ENCODE data around the gene PTK7.

Gene PTK7

DNA sequence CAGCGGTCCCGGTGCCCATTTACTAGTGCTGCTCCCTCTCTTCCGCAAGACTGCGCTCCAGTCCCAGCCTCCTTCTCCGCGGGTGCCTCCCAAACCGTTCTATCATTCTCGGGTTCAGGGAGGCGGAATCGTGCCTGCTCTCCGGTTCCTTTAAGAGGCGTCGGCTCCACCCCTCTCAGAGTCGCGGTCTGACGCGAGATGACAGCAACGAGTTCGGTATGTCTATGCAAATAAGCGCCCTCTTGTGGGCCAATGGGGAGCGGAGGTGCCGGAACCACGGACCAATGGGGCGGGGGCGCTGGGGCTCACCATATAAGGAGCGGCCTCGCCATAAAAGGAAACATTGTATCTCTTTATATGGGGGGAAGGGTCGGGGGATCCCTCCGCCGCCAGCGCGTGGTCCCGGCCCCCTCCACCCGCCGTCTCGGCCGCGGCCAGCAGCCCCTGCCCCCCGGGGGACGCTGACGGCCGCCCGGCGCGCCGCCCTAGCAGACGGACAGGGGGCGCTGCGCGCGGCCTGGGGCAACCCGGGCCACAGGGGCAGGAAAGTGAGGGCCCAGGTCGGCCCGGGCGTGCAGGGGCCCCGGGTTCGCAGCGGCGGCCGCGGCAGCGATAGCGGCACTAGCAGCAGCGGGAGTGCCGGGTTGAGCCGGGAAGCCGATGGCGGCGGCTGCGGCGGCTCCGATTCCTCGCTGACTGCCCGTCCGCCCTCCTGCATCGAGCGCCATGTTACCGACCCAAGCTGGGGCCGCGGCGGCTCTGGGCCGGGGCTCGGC lies 95.0 kb downstream of the PTK7 start, which contains the start of gene SRF:
TSS of gene SRF (plus strand) at position 339 of the 776 bp plus-strand sequence. CDS start at position 727, 388 bp downstream.
- DNase-seq: peak; percentile 100
- in situ Hi-C loops (cut with MboI; ENCODE audit: low pct_unique_long_range_greater_than_20kb, low sequenced_read_pairs): no loop called here

DNA sequence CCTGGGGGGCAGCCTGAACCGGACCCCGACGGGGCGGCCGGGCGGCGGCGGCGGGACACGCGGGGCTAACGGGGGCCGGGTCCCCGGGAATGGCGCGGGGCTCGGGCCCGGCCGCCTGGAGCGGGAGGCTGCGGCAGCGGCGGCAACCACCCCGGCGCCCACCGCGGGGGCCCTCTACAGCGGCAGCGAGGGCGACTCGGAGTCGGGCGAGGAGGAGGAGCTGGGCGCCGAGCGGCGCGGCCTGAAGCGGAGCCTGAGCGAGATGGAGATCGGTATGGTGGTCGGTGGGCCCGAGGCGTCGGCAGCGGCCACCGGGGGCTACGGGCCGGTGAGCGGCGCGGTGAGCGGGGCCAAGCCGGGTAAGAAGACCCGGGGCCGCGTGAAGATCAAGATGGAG lies 95.6 kb downstream of the PTK7 start:
- in situ Hi-C loops (cut with MboI; ENCODE audit: low pct_unique_long_range_greater_than_20kb, low sequenced_read_pairs): no loop called here
- peak; percentile 37 for DNase-seq

DNA sequence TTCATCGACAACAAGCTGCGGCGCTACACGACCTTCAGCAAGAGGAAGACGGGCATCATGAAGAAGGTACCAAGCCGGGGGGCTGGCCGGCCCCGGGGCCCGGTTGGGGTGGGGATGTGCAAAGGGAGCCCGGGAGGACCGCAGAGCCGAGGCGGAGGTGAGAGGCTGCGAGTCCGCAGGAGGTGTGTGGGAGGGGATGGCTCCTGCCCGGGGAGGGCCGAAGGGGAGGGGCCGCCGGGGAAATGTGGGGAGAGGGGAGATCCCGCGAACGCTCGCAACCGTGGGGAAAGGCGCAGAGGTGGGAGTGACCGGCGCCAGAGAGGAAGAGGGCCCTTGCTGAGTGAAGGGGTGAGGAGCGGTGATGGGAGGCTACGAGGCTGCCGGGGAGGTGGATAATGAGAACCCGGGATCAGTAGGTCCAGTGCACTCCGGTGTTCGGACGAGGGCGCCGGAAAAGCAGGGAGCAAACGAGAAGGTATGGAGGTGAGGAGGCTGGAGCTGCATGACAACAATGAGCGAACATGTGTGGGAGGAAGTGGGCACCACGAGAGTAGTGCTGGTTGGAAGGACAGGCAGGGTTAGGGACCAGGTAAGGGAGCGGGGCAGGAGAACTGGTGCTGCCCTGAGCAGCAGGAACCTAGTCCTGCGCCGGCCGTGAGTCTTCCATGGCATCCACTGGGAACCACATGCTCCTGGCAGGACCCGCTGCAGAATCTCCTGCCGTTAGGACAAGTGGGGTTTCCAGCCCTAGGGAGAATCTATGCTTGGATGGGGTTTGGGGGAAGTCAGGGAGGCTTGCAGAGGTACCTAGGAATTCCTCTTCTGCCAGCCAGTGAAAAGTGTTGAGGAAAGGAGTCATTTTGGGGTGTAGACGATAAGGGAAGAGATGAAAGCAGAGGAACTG lies 96.2 kb downstream of the PTK7 start:
- in situ Hi-C loops (cut with MboI; ENCODE audit: low pct_unique_long_range_greater_than_20kb, low sequenced_read_pairs): no loop called here
- DNase-seq: peak; percentile 36

- in situ Hi-C loops (cut with MboI; ENCODE audit: low pct_unique_long_range_greater_than_20kb, low sequenced_read_pairs): no loop called here
- DNase-seq: no peak
Observed at GRCh38 chr6:43173591-43174262, 97.6 kb downstream of the PTK7 start.

DNA sequence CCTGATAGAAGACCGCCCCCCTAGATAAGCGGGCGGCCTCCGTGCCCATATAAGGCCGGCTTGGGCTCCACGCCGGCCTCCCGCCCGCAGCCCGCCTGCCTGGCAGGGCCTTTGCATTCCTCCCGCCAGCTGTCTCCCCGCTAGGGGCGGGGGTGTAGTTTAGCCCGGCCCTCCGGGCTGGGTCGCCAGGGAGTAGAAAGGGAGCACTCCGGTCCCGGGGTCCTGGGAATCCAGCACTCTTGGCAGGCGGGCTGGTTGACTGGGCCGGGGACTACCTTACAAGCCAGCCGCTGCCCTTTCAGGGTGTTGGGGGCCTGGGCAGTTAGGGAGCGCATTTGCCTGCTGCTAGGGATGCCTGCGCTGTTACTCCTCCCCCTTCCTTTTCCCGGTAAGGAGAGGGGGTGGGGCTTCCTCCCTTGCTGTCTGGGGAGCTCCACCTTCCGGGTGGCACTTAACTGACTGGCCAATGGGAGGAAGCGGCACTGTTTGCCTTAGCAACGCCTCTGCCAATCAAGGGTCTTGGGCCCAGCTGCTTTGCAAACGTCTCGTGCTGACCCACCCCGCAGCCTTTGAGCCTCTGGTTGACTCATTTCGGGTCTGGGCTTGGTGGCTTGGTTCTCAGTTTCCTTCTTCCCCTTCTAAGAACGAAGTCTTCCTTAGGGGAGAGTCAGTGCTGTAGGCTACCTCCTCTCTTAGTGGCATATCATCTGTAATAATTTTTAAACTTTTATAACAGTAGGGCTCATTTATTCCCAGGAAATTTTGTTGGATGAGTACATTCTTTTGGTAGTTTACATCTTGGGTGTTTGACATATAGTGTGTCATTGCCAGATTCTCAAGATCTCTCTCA lies 98.4 kb downstream of the PTK7 start:
- DNase-seq: peak; percentile 99
- in situ Hi-C loops (cut with MboI; ENCODE audit: low pct_unique_long_range_greater_than_20kb, low sequenced_read_pairs): no loop called here

DNA sequence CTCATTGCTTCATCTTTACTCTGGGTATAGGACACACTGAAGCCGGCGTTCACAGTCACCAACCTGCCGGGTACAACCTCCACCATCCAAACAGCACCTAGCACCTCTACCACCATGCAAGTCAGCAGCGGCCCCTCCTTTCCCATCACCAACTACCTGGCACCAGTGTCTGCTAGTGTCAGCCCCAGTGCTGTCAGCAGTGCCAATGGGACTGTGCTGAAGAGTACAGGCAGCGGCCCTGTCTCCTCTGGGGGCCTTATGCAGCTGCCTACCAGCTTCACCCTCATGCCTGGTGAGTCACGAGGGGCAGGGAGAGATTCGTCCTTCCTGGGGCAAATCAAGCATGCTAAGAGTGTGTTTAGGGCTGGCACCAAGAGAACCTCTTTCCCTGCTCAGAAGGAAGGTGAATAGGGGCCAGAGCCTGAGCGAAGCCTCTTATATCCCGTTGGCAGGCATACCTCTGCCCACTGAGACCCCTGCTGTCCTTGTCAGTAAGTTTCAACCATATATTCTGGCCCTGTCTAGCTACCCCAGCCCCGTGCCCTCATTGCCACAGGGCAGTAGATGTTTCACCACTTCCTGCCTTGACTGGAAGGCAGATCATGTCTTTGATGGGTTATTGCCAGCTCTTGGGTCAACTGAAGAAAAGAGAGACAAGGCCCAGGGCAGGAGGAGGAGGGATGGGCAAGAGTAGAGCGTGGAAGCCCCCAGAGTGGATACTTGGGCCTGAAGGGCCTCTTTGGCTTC lies 99.7 kb downstream of the PTK7 start:
- in situ Hi-C loops (cut with MboI; ENCODE audit: low pct_unique_long_range_greater_than_20kb, low sequenced_read_pairs): no loop called here

GRCh38 chr6:43176423-43176786 lies 100.3 kb downstream of the PTK7 start:
- no peak for DNase-seq
- in situ Hi-C loops (cut with MboI; ENCODE audit: low pct_unique_long_range_greater_than_20kb, low sequenced_read_pairs): no loop called here

More for the DNA sequence above, 99.7 kb downstream of the PTK7 start:
- DNase-seq: no peak

DNA sequence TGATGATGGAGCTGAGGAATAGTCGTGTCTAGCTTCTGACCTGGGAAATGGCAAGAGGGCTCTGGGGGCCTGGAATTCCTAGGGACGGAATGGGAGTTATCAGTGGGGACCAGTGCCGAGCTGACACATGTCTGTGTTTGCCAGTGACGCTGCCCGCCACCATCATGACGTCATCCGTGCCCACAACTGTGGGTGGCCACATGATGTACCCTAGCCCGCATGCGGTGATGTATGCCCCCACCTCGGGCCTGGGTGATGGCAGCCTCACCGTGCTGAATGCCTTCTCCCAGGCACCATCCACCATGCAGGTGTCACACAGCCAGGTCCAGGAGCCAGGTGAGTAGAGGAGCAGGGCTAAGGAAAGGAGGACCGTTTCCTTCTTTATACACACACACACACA lies 102.0 kb downstream of the PTK7 start:
- in situ Hi-C loops (cut with MboI; ENCODE audit: low pct_unique_long_range_greater_than_20kb, low sequenced_read_pairs): no loop called here
- DNase-seq: no peak

- in situ Hi-C loops (cut with MboI; ENCODE audit: low pct_unique_long_range_greater_than_20kb, low sequenced_read_pairs): no loop called here
- DNase-seq: no peak
Observed at GRCh38 chr6:43178951-43179830, 103.1 kb downstream of the PTK7 start.

GRCh38 chr6:43180058-43180457 lies 103.9 kb downstream of the PTK7 start:
- DNase-seq: no peak
- in situ Hi-C loops (cut with MboI; ENCODE audit: low pct_unique_long_range_greater_than_20kb, low sequenced_read_pairs): no loop called here

- no peak for DNase-seq
- in situ Hi-C loops (cut with MboI; ENCODE audit: low pct_unique_long_range_greater_than_20kb, low sequenced_read_pairs): no loop called here
Observed at GRCh38 chr6:43180985-43181384, 104.9 kb downstream of the PTK7 start.

GRCh38 chr6:43181621-43181941 lies 105.5 kb downstream of the PTK7 start:
- peak; percentile 11 for DNase-seq
- in situ Hi-C loops (cut with MboI; ENCODE audit: low pct_unique_long_range_greater_than_20kb, low sequenced_read_pairs): no loop called here

DNA sequence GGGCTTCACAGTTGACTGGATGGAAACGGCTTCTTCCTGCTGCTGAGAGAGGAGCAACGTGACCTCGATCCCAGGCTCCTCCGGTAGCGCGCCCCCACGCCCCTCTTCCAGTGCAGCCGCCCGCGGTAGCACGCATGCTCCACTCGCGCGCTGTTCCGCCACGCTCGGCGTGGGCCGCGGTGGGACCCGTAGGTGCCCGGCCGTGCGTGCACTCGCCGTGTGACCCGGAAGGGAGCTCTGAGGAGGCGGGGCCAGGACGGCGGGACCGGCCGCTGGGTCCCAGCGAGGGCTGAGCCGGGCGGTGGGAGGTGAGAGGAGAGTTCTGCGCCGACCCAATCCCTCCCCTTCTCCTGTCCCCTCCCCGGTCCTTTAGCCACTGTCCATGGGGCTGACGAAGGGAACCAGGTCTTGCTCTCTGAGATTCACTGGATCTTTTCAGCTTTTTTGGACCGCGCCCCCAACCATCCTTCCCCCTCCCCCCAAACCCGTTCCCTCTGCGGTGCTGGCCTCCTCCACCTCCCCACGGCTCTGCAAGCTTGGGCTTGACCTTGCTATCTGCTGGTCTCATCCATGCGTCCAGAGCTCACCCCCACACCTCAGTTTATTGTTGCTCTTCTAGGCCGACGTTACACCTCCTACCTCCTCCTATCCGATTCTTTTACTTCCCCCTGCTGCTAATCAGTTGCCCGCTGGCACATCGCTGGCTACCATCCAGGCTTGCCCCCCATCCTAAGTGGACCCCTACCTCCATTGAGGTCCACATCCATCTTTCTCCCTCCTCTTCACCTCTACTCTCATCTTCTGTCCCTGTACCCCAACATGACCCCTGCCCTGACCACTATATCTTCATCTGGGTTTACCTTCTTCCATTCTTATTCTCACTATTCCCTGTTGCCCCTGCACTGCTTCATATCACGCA lies 106.1 kb downstream of the PTK7 start, which contains the start of gene CUL9:
TSS of gene CUL9 (plus strand) at position 255 of the 919 bp plus-strand sequence. CDS start 2,115 bp downstream, outside the sequence.
- in situ Hi-C loops (cut with MboI; ENCODE audit: low pct_unique_long_range_greater_than_20kb, low sequenced_read_pairs): no loop called here
- DNase-seq: peak; percentile 75

- no peak for DNase-seq
- in situ Hi-C loops (cut with MboI; ENCODE audit: low pct_unique_long_range_greater_than_20kb, low sequenced_read_pairs): no loop called here
Observed at GRCh38 chr6:43183441-43183840, 107.3 kb downstream of the PTK7 start.

- no peak for DNase-seq
- in situ Hi-C loops (cut with MboI; ENCODE audit: low pct_unique_long_range_greater_than_20kb, low sequenced_read_pairs): no loop called here
Observed at GRCh38 chr6:43184268-43184985, 108.3 kb downstream of the PTK7 start.

Data from KBM-7 (cell line).